Measurements from ENCODE around the gene IGFL2. TPM values are rescaled to one million over a fixed set of nuclear protein-coding genes. Genes with fewer than 3 reads are reported as not detected.

IGFL2 gene
- total and polyA plus RNA-seq, 9 of the 15 experiments (the other 6 are each of a cell fraction or from before 2014, with no cell fraction given): 0.42 to 1.7 (median 0.75) TPM; not detected in 2

GRCh38 chr19:46209472-46209871, 61.4 kb downstream of the IGFL2 start:
- Histone ChIP-seq H3K4me1 (replicated peaks in 1 of 2; ENCODE audit: control insufficient read depth in 2 of 2, insufficient read depth in 2 of 2, low read length in 2 of 2) (peaks cover 0 to 7% of the 10 kb centered on the region in 2 experiments; a peak in 4 of 5 replicates), H3K36me3 (ENCODE audit: control insufficient read depth, insufficient read depth, low read length) (no peaks in the 10 kb centered on the region), H3K4me3 (no peak overlapping the region), H3K27ac (ENCODE audit: extremely low read depth, low read depth, low read length) (no peak overlapping the region), H3K9me3 (replicated peaks; ENCODE audit: control insufficient read depth, insufficient read depth, low read depth, low read length) (no peaks in the 10 kb centered on the region; the same call in 1 of the 2 replicates), H2AFZ (ENCODE audit: low read depth, low read length) (no peak overlapping the region; the same call in 1 of the 2 replicates), H3K79me2 (ENCODE audit: control insufficient read depth, insufficient read depth, low read length) (no peaks in the 10 kb centered on the region), H3K9ac (ENCODE audit: insufficient read depth in 1 of 2, low read depth in 2 of 2, low read length in 2 of 2) (no peak overlapping the region), H3K9me1 (ENCODE audit: control insufficient read depth, insufficient read depth, low read length) (no peaks in the 10 kb centered on the region), H4K20me1 (replicated peaks; ENCODE audit: control insufficient read depth, insufficient read depth, low read length) (no peaks in the 10 kb centered on the region; the same call in 1 of the 2 replicates), H3K4me2 (ENCODE audit: insufficient read depth, low read length) (peak overlapping the region; percentile 23; the same call in 1 of the 2 replicates), H3K27me3 (ENCODE audit: control insufficient read depth in 2 of 2, insufficient read depth in 2 of 2, low read length in 2 of 2) (peaks cover 8 to 24% of the 10 kb centered on the region in 2 experiments; a peak in 4 of 5 replicates)
- DNase-seq (ENCODE audit: extremely low read depth in 1 of 4, low spot score in 3 of 4) (no peak), ATAC-seq (no peak), FAIRE-seq (no peak)
- CTCF ChIA-PET (ENCODE audit: low intra/inter-chr PET ratio): no interaction called here
- no peak for TF ChIP-seq ZBTB7A (IDR thresholded peaks at IDR 0.05; ENCODE audit: borderline replicate concordance, control insufficient read depth, low read depth, low read length)
- TF ChIP-seq STAG1 (CRISPR knock-in tag; IDR thresholded peaks at IDR 0.05; ENCODE audit: borderline replicate concordance): no peak
- no peak for TF ChIP-seq EZH2 (IDR thresholded peaks at IDR 0.05; ENCODE audit: borderline replicate concordance, low read depth, low read length)
- TF ChIP-seq NR2C2 (CRISPR knock-in tag; IDR thresholded peaks at IDR 0.05): no peak
- peak; percentile 49 for TF ChIP-seq NR2C2 (tag; IDR thresholded peaks at IDR 0.05)
- no peak for TF ChIP-seq FOXA1 (IDR thresholded peaks at IDR 0.05; ENCODE audit: borderline replicate concordance)
- no peak for TF ChIP-seq ZBTB40 (IDR thresholded peaks at IDR 0.05)
- no peak for TF ChIP-seq ZBTB40 (CRISPR knock-in tag; IDR thresholded peaks at IDR 0.05)
- no peak for TF ChIP-seq HDAC3 (IDR thresholded peaks at IDR 0.05; ENCODE audit: borderline replicate concordance, partially characterized antibody)
- TF ChIP-seq, protein P1, sequence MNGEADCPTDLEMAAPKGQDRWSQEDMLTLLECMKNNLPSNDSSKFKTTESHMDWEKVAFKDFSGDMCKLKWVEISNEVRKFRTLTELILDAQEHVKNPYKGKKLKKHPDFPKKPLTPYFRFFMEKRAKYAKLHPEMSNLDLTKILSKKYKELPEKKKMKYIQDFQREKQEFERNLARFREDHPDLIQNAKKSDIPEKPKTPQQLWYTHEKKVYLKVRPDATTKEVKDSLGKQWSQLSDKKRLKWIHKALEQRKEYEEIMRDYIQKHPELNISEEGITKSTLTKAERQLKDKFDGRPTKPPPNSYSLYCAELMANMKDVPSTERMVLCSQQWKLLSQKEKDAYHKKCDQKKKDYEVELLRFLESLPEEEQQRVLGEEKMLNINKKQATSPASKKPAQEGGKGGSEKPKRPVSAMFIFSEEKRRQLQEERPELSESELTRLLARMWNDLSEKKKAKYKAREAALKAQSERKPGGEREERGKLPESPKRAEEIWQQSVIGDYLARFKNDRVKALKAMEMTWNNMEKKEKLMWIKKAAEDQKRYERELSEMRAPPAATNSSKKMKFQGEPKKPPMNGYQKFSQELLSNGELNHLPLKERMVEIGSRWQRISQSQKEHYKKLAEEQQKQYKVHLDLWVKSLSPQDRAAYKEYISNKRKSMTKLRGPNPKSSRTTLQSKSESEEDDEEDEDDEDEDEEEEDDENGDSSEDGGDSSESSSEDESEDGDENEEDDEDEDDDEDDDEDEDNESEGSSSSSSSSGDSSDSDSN (IDR thresholded peaks at IDR 0.05; ENCODE audit: borderline replicate concordance in 1 of 2, low read depth in 2 of 2, low read length in 2 of 2): no peak
- in situ Hi-C loops (cut with MboI) (no loop called here), intact Hi-C loops (cut with micrococcal nuclease) (no loop called here)
- no TSS peak for BruUV-seq (replicated peaks)
- 7% methylated on average over 1 of the region's 1 CpG for WGBS (ENCODE audit: insufficient coverage, low coverage, missing lambda C conversion rate)
- POLR2A ChIA-PET: interaction anchor here (1.0 kb wide), 1 partner anchor 11 kb away, joined by 4 read pairs; no protein-coding TSS in a partner anchor

Measured in K562 (cell line).